Transverse colon (tissue), 4 donors: ENCODE results near the gene PGAP6.

ENCODE experiments used
- CTCF ChIP-seq, 5 experiments: fragments of 200-600 bp in 3 of 5; fragments of 450-650 bp in 2 of 5; sonication (generic) in 3 of 5; IDR thresholded peaks; 1 replicate in 2 of 5; 2 replicates in 3 of 5; pipeline ENCODE4 v1.5.1; 2016 to 2017; ENCODE audit warnings: antibody characterized with exemption in 5 of 5, inconsistent platforms in 3 of 5, mild to moderate bottlenecking in 2 of 5, moderate library complexity in 1 of 5
- EP300 ChIP-seq: sonication (generic); formaldehyde crosslinking; IDR thresholded peaks from one replicate; pipeline ENCODE4 v1.6.1; 2017; ENCODE audit warnings: antibody characterized with exemption, low read depth
- POLR2AphosphoS5 ChIP-seq, 3 donors: sonication (generic); formaldehyde crosslinking; IDR thresholded peaks; one replicate each; pipeline ENCODE4 v1.6.1; 2016; ENCODE audit warnings: antibody characterized with exemption in 3 of 3

- TF ChIP-seq CTCF (IDR thresholded peaks at IDR 0.05) = no peak
- TF ChIP-seq EP300 = no peak
- TF ChIP-seq POLR2AphosphoS5 (IDR thresholded peaks at IDR 0.05) = no peak
These were observed 14.4 kb downstream of the PGAP6 start for GRCh38 chr16:367333-367903.
